H9 (cell line): ENCODE data around the gene CEP55. TPM values are rescaled to one million over a fixed set of nuclear protein-coding genes. Genes with fewer than 3 reads are reported as not detected.
"Not testable (repeated sequence)": the region's sequence is repeated elsewhere in the genome, so short reads cannot be mapped to it uniquely, and the experiment has no call there.

Experiments
- DNase-seq: peaks from one replicate; pipeline ENCODE4 v3.0.0-alpha.2; 2017
- H2AFZ ChIP-seq: one replicate; pipeline ENCODE4 v1.6.1; 2013; ENCODE audit warnings: mild to moderate bottlenecking, low read length, control low read depth, moderate library complexity
- H2AK5ac ChIP-seq: 2 replicates; pipeline ENCODE4 v1.6.1; 2013; ENCODE audit warnings: low read length, control low read depth, mixed read lengths; ENCODE audit not compliant: insufficient read length
- H2BK120ac ChIP-seq: one replicate; pipeline ENCODE4 v1.6.1; 2013; ENCODE audit warnings: low read depth, mild to moderate bottlenecking, low read length, control low read depth, inconsistent platforms; ENCODE audit not compliant: poor library complexity, severe bottlenecking
- H2BK12ac ChIP-seq: 2 replicates; pipeline ENCODE4 v1.6.1; 2013; ENCODE audit warnings: low read length, control low read depth, mixed read lengths, low read depth; ENCODE audit not compliant: insufficient read length
- H2BK15ac ChIP-seq: 2 replicates; pipeline ENCODE4 v1.6.1; 2013; ENCODE audit warnings: low read depth, low read length, control low read depth
- H2BK20ac ChIP-seq: one replicate; pipeline ENCODE4 v1.6.1; 2013; ENCODE audit warnings: low read depth, mild to moderate bottlenecking, low read length, control low read depth, inconsistent platforms; ENCODE audit not compliant: poor library complexity, severe bottlenecking
- H2BK5ac ChIP-seq: 2 replicates; pipeline ENCODE4 v1.6.1; 2013; ENCODE audit warnings: low read length, control low read depth, mixed read lengths; ENCODE audit not compliant: insufficient read length
- H3K14ac ChIP-seq: 2 replicates; pipeline ENCODE4 v1.6.1; 2013; ENCODE audit warnings: low read length, control low read depth; ENCODE audit not compliant: insufficient read depth
- H3K18ac ChIP-seq: 2 replicates; pipeline ENCODE4 v1.6.1; 2013; ENCODE audit warnings: low read depth, mild to moderate bottlenecking, mixed read lengths, low read length, control low read depth; ENCODE audit not compliant: insufficient read length
- H3K23ac ChIP-seq: 2 replicates; pipeline ENCODE4 v1.6.1; 2013; ENCODE audit warnings: low read length, control low read depth, mixed read lengths, low read depth; ENCODE audit not compliant: insufficient read length
- H3K23me2 ChIP-seq: 2 replicates; pipeline ENCODE4 v1.6.1; 2013; ENCODE audit warnings: low read depth, mild to moderate bottlenecking, mixed read lengths, low read length, control low read depth; ENCODE audit not compliant: insufficient read length, poor library complexity, severe bottlenecking
- H3K27ac ChIP-seq: 2 replicates; pipeline ENCODE4 v1.5.1; 2013; ENCODE audit warnings: low read length, control low read depth, mixed read lengths, low read depth; ENCODE audit not compliant: insufficient read length
- H3K27me3 ChIP-seq: 2 replicates; pipeline ENCODE4 v1.6.1; 2013; ENCODE audit warnings: low read length, control low read depth, inconsistent platforms; ENCODE audit not compliant: insufficient read depth
- H3K4ac ChIP-seq: 2 replicates; pipeline ENCODE4 v1.6.1; 2013; ENCODE audit warnings: low read depth, mild to moderate bottlenecking, control low read depth, inconsistent platforms, low read length, moderate library complexity
- H3K4me1 ChIP-seq: 2 replicates; pipeline ENCODE4 v1.6.1; 2013; ENCODE audit warnings: low read length, control low read depth, inconsistent platforms; ENCODE audit not compliant: insufficient read depth
- H3K4me2 ChIP-seq: 2 replicates; pipeline ENCODE4 v1.6.1; 2013; ENCODE audit warnings: low read length, control low read depth, mixed read lengths; ENCODE audit not compliant: insufficient read length, insufficient read depth
- H3K56ac ChIP-seq: 2 replicates; pipeline ENCODE4 v1.6.1; 2013; ENCODE audit warnings: low read depth, mild to moderate bottlenecking, mixed read lengths, low read length, control low read depth; ENCODE audit not compliant: insufficient read length
- H3K79me1 ChIP-seq: 2 replicates; pipeline ENCODE4 v1.6.1; 2013; ENCODE audit warnings: low read depth, mild to moderate bottlenecking, moderate library complexity, low read length, control low read depth, inconsistent platforms; ENCODE audit not compliant: insufficient read depth, poor library complexity, severe bottlenecking
- H3K79me2 ChIP-seq: 2 replicates; pipeline ENCODE4 v1.6.1; 2013; ENCODE audit warnings: low read length, control low read depth, inconsistent platforms; ENCODE audit not compliant: insufficient read depth
- H3K9ac ChIP-seq: 2 replicates; pipeline ENCODE4 v1.6.1; 2013; ENCODE audit warnings: low read length, control low read depth, mixed read lengths; ENCODE audit not compliant: insufficient read length; ENCODE audit errors: extremely low read depth
- H3K9me3 ChIP-seq: one replicate; pipeline ENCODE4 v1.6.1; 2013; ENCODE audit warnings: low read depth, low read length, inconsistent platforms; ENCODE audit not compliant: control insufficient read depth
- H3T11ph ChIP-seq: one replicate; pipeline ENCODE4 v1.6.1; 2013; ENCODE audit warnings: mild to moderate bottlenecking, low read length, control low read depth, inconsistent platforms
- H4K20me1 ChIP-seq: one replicate; pipeline ENCODE4 v1.6.1; 2013; ENCODE audit not compliant: control insufficient read depth, insufficient read length, insufficient read depth
- H4K5ac ChIP-seq: 2 replicates; pipeline ENCODE4 v1.6.1; 2013; ENCODE audit warnings: low read depth, mild to moderate bottlenecking, mixed read lengths, low read length, control low read depth; ENCODE audit not compliant: insufficient read length
- H4K8ac ChIP-seq: replicated peaks from 2 replicates; pipeline ENCODE4 v1.6.1; 2013; ENCODE audit warnings: low read length, control low read depth, mixed read lengths, low read depth; ENCODE audit not compliant: insufficient read length
- H4K91ac ChIP-seq: 2 replicates; pipeline ENCODE4 v1.6.1; 2013; ENCODE audit warnings: low read depth, mild to moderate bottlenecking, moderate library complexity, mixed read lengths, low read length, control low read depth; ENCODE audit not compliant: insufficient read length
- H3K27ac Mint-ChIP-seq, 3 experiments: 2 replicates in 2 of 3; 3 replicates in 1 of 3; pipeline ENCODE4 v1.8.0; 2020 to 2021; ENCODE audit warnings: mixed read lengths in 3 of 3, mild to moderate bottlenecking in 1 of 3, moderate library complexity in 1 of 3
- H3K27me3 Mint-ChIP-seq: 2 replicates; pipeline ENCODE4 v1.8.0; 2021; ENCODE audit warnings: low read depth, mild to moderate bottlenecking, moderate library complexity, mixed read lengths
- H3K36me3 Mint-ChIP-seq, 3 experiments: 2 replicates in 2 of 3; 3 replicates in 1 of 3; pipeline ENCODE4 v1.8.0; 2020 to 2021; ENCODE audit warnings: low read depth in 3 of 3, mixed read lengths in 3 of 3; ENCODE audit not compliant: insufficient read depth in 1 of 3
- H3K4me1 Mint-ChIP-seq, 2 experiments: 2 replicates each; pipeline ENCODE4 v1.8.0; 2020; ENCODE audit warnings: mixed read lengths in 2 of 2
- H3K4me3 Mint-ChIP-seq, 2 experiments: 2 replicates in 1 of 2; 3 replicates in 1 of 2; pipeline ENCODE4 v1.8.0; 2020 to 2021; ENCODE audit warnings: mild to moderate bottlenecking in 2 of 2, mixed read lengths in 2 of 2, moderate library complexity in 1 of 2
- H3K9me3 Mint-ChIP-seq, 2 experiments: 2 replicates in 1 of 2; 3 replicates in 1 of 2; pipeline ENCODE4 v1.8.0; 2020; ENCODE audit warnings: mild to moderate bottlenecking in 2 of 2, mixed read lengths in 2 of 2, moderate library complexity in 1 of 2
- WGBS: extraction: QIAGEN DNeasy Blood & Tissue Kit; methylation state at CpG from one replicate; pipeline ENCODE4 v1.1.7; 2013; ENCODE audit warnings: missing lambda C conversion rate, low lambda C conversion rate, mixed read lengths; ENCODE audit not compliant: insufficient read length; ENCODE audit errors: extremely low coverage; 5-methylcytosine and 5-hydroxymethylcytosine counted together
- total RNA-seq: library from RNA; stranded (reverse); gene quantifications from 2 replicates; pipeline ENCODE4 v1.2.1, GENCODE V29; 2021
- TF ChIP-seq, protein P1 (sequence below): fragments of 200-600 bp; sonication (generic); conservative IDR thresholded peaks from 3 replicates; pipeline ENCODE4 v1.8.0; 2021; ENCODE audit warnings: antibody characterized with exemption, mild to moderate bottlenecking

CEP55 gene
- total RNA-seq, 1 experiment from 2014 or later, result 17.8 TPM

DNA sequence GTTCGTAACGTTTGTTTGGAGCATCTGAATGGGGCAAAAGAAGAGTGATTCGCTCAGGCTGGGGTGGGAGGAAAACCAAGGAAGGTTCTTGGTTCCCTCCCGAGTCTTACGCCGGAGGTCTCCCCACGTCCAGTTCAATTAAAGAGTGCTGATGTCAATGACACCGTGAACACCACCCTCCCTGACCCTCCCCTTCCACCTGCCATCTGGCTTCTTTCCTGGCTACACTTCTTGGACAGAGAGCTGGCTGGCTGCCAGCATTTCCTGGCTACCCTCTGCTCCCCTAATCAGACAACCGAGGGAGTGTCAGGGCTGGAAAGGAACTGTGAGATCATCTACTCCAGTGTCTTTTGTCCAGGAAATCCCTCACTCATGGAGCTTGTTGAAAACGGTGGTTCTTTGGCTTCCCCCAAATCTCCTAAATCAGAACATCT, 46.0 kb downstream of the CEP55 start:
- no CpG with 5 or more reads among the region's 10 CpGs for WGBS
- DNase-seq, result no peak
- Histone ChIP-seq H3K27ac (no peak overlapping the region), H3K56ac (no peak overlapping the region), H3K23me2 (no peaks in the 10 kb centered on the region), H2BK12ac (no peak overlapping the region), H3K23ac (no peak overlapping the region), H4K5ac (no peak overlapping the region), H4K8ac (no peak overlapping the region), H2BK120ac (no peak overlapping the region), H3K9ac (no peak overlapping the region), H3K4me2 (peak overlapping the region; percentile 13), H3K79me2 (no peaks in the 10 kb centered on the region; the same call in 1 of the 2 replicates), H4K20me1 (no peaks in the 10 kb centered on the region), H3K27me3 (no peaks in the 10 kb centered on the region), H3K4me1 (no peaks in the 10 kb centered on the region), H2BK5ac (no peak overlapping the region), H2BK20ac (no peak overlapping the region), H3K9me3 (no peaks in the 10 kb centered on the region), H3K79me1 (no peaks in the 10 kb centered on the region), H2AFZ (no peak overlapping the region), H2AK5ac (no peak overlapping the region), H3K14ac (no peak overlapping the region), H2BK15ac (no peak overlapping the region), H3K18ac (no peak overlapping the region), H4K91ac (no peak overlapping the region), H3K4ac (no peak overlapping the region), H3T11ph (no peak overlapping the region)
- Mint-ChIP-seq H3K9me3 (no peaks in the 10 kb centered on the region), H3K4me3 (peak overlapping the region in 1 of 2 experiments; percentile 28; a peak in 1 of 5 replicates), H3K4me1 (peaks cover 3 to 5% of the 10 kb centered on the region in 2 experiments; a peak in 2 of 4 replicates), H3K36me3 (no peaks in the 10 kb centered on the region), H3K27me3 (peaks cover 57% of the 10 kb centered on the region), H3K27ac (no peak overlapping the region)
- TF ChIP-seq, protein P1, sequence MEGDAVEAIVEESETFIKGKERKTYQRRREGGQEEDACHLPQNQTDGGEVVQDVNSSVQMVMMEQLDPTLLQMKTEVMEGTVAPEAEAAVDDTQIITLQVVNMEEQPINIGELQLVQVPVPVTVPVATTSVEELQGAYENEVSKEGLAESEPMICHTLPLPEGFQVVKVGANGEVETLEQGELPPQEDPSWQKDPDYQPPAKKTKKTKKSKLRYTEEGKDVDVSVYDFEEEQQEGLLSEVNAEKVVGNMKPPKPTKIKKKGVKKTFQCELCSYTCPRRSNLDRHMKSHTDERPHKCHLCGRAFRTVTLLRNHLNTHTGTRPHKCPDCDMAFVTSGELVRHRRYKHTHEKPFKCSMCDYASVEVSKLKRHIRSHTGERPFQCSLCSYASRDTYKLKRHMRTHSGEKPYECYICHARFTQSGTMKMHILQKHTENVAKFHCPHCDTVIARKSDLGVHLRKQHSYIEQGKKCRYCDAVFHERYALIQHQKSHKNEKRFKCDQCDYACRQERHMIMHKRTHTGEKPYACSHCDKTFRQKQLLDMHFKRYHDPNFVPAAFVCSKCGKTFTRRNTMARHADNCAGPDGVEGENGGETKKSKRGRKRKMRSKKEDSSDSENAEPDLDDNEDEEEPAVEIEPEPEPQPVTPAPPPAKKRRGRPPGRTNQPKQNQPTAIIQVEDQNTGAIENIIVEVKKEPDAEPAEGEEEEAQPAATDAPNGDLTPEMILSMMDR, result no peak; the same call in 2 of the 3 replicates

GRCh38 chr10:93546995-93547394, 50.6 kb downstream of the CEP55 start:
- not testable (repeated sequence) for H3K4me2 ChIP-seq, H4K20me1 ChIP-seq, H3K18ac ChIP-seq, H3K9ac ChIP-seq, H3K27me3 ChIP-seq, H3T11ph ChIP-seq, H3K9me3 ChIP-seq, H3K27ac Mint-ChIP-seq, H3K79me1 ChIP-seq, H3K56ac ChIP-seq, H2BK120ac ChIP-seq, H2AK5ac ChIP-seq, H2BK12ac ChIP-seq, H2BK20ac ChIP-seq, H3K79me2 ChIP-seq, H4K91ac ChIP-seq, H4K5ac ChIP-seq, H3K23ac ChIP-seq, H3K36me3 Mint-ChIP-seq, H2AFZ ChIP-seq, H3K27ac ChIP-seq, DNase-seq, H3K4me3 Mint-ChIP-seq, H4K8ac ChIP-seq, H3K4ac ChIP-seq, H3K4me1 Mint-ChIP-seq, H2BK15ac ChIP-seq, H3K14ac ChIP-seq, H3K23me2 ChIP-seq, H2BK5ac ChIP-seq, H3K4me1 ChIP-seq, H3K9me3 Mint-ChIP-seq
- no CpG with 5 or more reads among the region's 8 CpGs for WGBS
- H3K27me3 Mint-ChIP-seq, result peaks cover 20% of the 10 kb centered on the region
